ENCODE data around the gene CAMKMT.

DNA sequence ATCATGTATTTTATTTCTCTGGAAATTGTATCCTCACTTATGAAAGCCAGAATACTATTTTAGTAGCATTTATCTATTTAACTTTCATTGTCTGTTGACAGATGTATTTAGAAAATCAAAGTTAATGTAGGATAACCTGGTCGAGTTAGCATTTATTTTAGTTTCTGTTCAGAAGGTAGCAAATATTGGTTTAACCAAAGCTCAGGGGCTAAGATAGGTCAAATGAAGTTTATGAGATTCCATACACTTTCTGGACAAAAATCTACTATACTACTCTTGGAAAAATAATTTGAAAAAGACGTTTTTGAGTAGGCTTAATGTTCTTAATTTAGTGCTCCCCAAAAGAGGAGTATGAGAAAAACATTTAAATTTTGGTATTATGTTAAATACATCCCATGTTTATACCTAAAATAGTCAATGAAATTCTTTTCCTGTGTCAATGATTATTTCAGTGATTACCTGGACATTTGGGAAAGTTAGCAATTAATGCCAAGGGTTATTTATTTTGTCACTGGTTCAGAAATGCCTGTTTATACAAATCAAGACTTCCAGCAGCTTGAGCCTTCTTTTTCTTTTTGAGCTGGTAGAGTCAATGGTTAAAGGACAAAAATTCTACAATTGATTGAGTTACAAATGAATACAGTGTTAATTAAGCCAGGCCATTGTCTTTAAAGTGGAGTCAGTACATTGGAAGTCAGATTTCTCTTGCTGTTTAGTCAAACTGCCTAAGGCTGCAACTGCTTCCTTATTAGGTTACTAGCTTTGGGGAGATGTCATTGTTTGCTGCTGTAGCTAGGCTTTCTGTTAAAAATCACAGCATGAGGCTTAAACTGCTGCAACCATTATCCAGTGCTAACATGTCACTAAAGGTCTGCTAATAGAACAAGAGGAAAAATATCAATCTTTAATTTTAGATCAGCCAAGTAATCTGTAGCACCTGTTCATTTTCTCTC is 182.3 kb downstream of the CAMKMT start:
- no peak for TF ChIP-seq CTCF (IDR thresholded peaks at IDR 0.05 in 4 of 5, conservative IDR thresholded peaks at IDR 0.05 in 1 of 5)
- no peak for TF ChIP-seq POLR2A (IDR thresholded peaks at IDR 0.05)

All from gastrocnemius medialis (tissue), 4 donors.